ENCODE results near the gene MSLN. TPM values are rescaled to one million over a fixed set of nuclear protein-coding genes. Genes with fewer than 3 reads are reported as not detected.

MSLN gene
- total RNA-seq, 6 experiments from 2014 or later: 0.25 TPM; not detected in 5

- Histone ChIP-seq H3K36me3 (no peaks in the 10 kb centered on the region), H3K27ac (no peak overlapping the region), H3K4me1 (no peaks in the 10 kb centered on the region), H3K4me3 (no peak overlapping the region), H3K9me3 (no peaks in the 10 kb centered on the region), H3K27me3 (no peaks in the 10 kb centered on the region)
- TF ChIP-seq CTCF (IDR thresholded peaks at IDR 0.05): no peak
- TF ChIP-seq POLR2A (IDR thresholded peaks at IDR 0.05): no peak
- 57% methylated on average over 5 of the region's 20 CpGs for whole genome bisulfite sequencing (ENCODE audit: insufficient coverage, low coverage, low lambda C conversion rate, missing lambda C conversion rate)
- intact Hi-C loops (cut with DNase I): no loop called here
- DNase-seq (no peak), ATAC-seq (no peak)
Observed at GRCh38 chr16:769184-769784, 8.8 kb downstream of the MSLN start.

- no peaks in the 10 kb centered on the region for H3K36me3 ChIP-seq
- intact Hi-C loops (cut with DNase I): no loop called here
- H3K27me3 ChIP-seq: no peaks in the 10 kb centered on the region
- no peaks in the 10 kb centered on the region for H3K4me1 ChIP-seq
- no peak for ATAC-seq
- DNase-seq: peak in 1 of 3 donors; percentile 13
- H3K4me3 ChIP-seq: no peak overlapping the region
- H3K9me3 ChIP-seq: no peaks in the 10 kb centered on the region
- WGBS (ENCODE audit: insufficient coverage, low coverage, low lambda C conversion rate, missing lambda C conversion rate): 60% methylated on average over 1 of the region's 19 CpGs
- TF ChIP-seq CTCF (IDR thresholded peaks at IDR 0.05): no peak
- no peak for TF ChIP-seq POLR2A (IDR thresholded peaks at IDR 0.05)
- H3K27ac ChIP-seq: no peak overlapping the region
Observed at GRCh38 chr16:769934-770333, 9.4 kb downstream of the MSLN start.

- no peak for DNase-seq
- TF ChIP-seq POLR2A (IDR thresholded peaks at IDR 0.05): no peak
- TF ChIP-seq CTCF (IDR thresholded peaks at IDR 0.05): no peak
- no peak for ATAC-seq
- Histone ChIP-seq H3K27ac (no peak overlapping the region), H3K27me3 (no peaks in the 10 kb centered on the region), H3K9me3 (no peaks in the 10 kb centered on the region), H3K36me3 (no peaks in the 10 kb centered on the region), H3K4me3 (no peak overlapping the region), H3K4me1 (no peaks in the 10 kb centered on the region)
- WGBS (ENCODE audit: insufficient coverage, low coverage, low lambda C conversion rate, missing lambda C conversion rate): 40% methylated on average over 1 of the region's 13 CpGs
- intact Hi-C loops (cut with DNase I): no loop called here
Observed at GRCh38 chr16:770411-770810, 9.9 kb downstream of the MSLN start.

- Histone ChIP-seq H3K9me3 (no peaks in the 10 kb centered on the region), H3K4me1 (no peaks in the 10 kb centered on the region), H3K4me3 (no peak overlapping the region), H3K36me3 (no peaks in the 10 kb centered on the region), H3K27me3 (no peaks in the 10 kb centered on the region), H3K27ac (no peak overlapping the region)
- WGBS (ENCODE audit: insufficient coverage, low coverage, low lambda C conversion rate, missing lambda C conversion rate): 83% methylated on average over 3 of the region's 18 CpGs
- intact Hi-C loops (cut with DNase I): no loop called here
- no peak for DNase-seq
- TF ChIP-seq CTCF (IDR thresholded peaks at IDR 0.05): no peak
- no peak for TF ChIP-seq POLR2A (IDR thresholded peaks at IDR 0.05)
- ATAC-seq: no peak
Observed at GRCh38 chr16:772959-773358, 12.4 kb downstream of the MSLN start.
